Panc1 (cell line): ENCODE measurements around the gene EIF4E1B.
"Not testable (repeated sequence)": the region's sequence is repeated elsewhere in the genome, so short reads cannot be mapped to it uniquely, and the experiment has no call there.

Experiments used
- CTCF ChIP-seq: fragments of 450-650 bp; IDR thresholded peaks from 2 replicates; pipeline ENCODE4 v1.5.1; 2017; ENCODE audit warnings: mild to moderate bottlenecking
- POLR2AphosphoS5 ChIP-seq: IDR thresholded peaks from 2 replicates; pipeline ENCODE4 v1.6.1; 2012; ENCODE audit warnings: mild to moderate bottlenecking, low read depth, low read length, moderate library complexity
- SIN3A ChIP-seq: IDR thresholded peaks from 2 replicates; pipeline ENCODE4 v1.6.1; 2012; ENCODE audit warnings: low read depth, mild to moderate bottlenecking, low read length, moderate library complexity, borderline replicate concordance; ENCODE audit not compliant: insufficient read depth
- TCF7L2 ChIP-seq: IDR thresholded peaks from 2 replicates; pipeline ENCODE4 v1.6.1; 2011; ENCODE audit warnings: mild to moderate bottlenecking, low read depth, low read length, inconsistent platforms
- TF ChIP-seq, protein P1 (sequence below), 2 experiments: IDR thresholded peaks; 2 replicates each; pipeline ENCODE4 v1.6.1; 2011 to 2012; ENCODE audit warnings: low read depth in 2 of 2, control low read depth in 1 of 2, low read length in 1 of 2, mild to moderate bottlenecking in 1 of 2, moderate library complexity in 1 of 2; ENCODE audit not compliant: insufficient read depth in 1 of 2

DNA sequence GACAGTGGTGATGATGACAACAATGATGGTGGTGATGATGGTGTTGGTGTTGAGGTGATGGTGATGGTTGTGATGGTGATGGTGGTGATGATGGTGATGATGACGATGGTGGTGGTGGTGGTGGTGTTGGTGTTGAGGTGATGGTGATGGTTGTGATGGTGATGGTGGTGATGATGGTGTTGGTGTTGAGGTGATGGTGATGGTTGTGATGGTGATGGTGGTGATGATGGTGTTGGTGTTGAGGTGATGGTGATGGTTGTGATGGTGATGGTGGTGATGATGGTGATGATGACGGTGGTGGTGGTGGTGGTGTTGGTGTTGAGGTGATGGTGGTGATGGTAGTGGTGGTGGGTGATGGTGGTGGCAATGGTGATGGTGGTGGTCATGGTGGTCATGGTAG, 38.8 kb upstream of the EIF4E1B start:
- TF ChIP-seq CTCF, POLR2AphosphoS5, TCF7L2, SIN3A: not testable (repeated sequence)
- TF ChIP-seq, protein P1, sequence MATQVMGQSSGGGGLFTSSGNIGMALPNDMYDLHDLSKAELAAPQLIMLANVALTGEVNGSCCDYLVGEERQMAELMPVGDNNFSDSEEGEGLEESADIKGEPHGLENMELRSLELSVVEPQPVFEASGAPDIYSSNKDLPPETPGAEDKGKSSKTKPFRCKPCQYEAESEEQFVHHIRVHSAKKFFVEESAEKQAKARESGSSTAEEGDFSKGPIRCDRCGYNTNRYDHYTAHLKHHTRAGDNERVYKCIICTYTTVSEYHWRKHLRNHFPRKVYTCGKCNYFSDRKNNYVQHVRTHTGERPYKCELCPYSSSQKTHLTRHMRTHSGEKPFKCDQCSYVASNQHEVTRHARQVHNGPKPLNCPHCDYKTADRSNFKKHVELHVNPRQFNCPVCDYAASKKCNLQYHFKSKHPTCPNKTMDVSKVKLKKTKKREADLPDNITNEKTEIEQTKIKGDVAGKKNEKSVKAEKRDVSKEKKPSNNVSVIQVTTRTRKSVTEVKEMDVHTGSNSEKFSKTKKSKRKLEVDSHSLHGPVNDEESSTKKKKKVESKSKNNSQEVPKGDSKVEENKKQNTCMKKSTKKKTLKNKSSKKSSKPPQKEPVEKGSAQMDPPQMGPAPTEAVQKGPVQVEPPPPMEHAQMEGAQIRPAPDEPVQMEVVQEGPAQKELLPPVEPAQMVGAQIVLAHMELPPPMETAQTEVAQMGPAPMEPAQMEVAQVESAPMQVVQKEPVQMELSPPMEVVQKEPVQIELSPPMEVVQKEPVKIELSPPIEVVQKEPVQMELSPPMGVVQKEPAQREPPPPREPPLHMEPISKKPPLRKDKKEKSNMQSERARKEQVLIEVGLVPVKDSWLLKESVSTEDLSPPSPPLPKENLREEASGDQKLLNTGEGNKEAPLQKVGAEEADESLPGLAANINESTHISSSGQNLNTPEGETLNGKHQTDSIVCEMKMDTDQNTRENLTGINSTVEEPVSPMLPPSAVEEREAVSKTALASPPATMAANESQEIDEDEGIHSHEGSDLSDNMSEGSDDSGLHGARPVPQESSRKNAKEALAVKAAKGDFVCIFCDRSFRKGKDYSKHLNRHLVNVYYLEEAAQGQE (IDR thresholded peaks at IDR 0.05; ENCODE audit: insufficient read depth in 1 of 2, low read depth in 2 of 2, low read length in 1 of 2) = not testable (repeated sequence)
